Sigmoid colon (tissue), 7 donors: ENCODE measurements around the gene MVB12B. TPM values are rescaled to one million over a fixed set of nuclear protein-coding genes. Genes with fewer than 3 reads are reported as not detected.
"Not testable (repeated sequence)": the region's sequence is repeated elsewhere in the genome, so short reads cannot be mapped to it uniquely, and the experiment has no call there.

Experiments
- DNase-seq: peaks from one replicate; pipeline ENCODE4 v3.0.0-alpha.2; 2019
- H3K27ac ChIP-seq, 4 donors: fragments of 200-600 bp; sonication (generic); one replicate each; pipeline ENCODE4 v1.5.1; 2016 to 2019; ENCODE audit warnings: mild to moderate bottlenecking in 1 of 4
- H3K27me3 ChIP-seq, 3 donors: fragments of 200-600 bp; sonication (generic); one replicate each; pipeline ENCODE4 v1.5.1; 2019; ENCODE audit warnings: mild to moderate bottlenecking in 1 of 3
- H3K36me3 ChIP-seq, 4 donors: fragments of 200-600 bp; sonication (generic); one replicate each; pipeline ENCODE4 v1.5.1; 2016 to 2019
- H3K4me1 ChIP-seq, 4 donors: fragments of 200-600 bp; sonication (generic); one replicate each; pipeline ENCODE4 v1.5.1; 2017 to 2019
- H3K4me3 ChIP-seq, 4 donors: fragments of 200-600 bp; sonication (generic); one replicate each; pipeline ENCODE4 v1.5.1; 2017 to 2019; ENCODE audit warnings: mild to moderate bottlenecking in 2 of 4, moderate library complexity in 1 of 4
- H3K9me3 ChIP-seq, 4 donors: fragments of 200-600 bp in 3 of 4; sonication (generic) in 3 of 4; one replicate each; pipeline versions ENCODE4 v1.5.1 to v1.6.1; 2013 to 2019
- EP300 ChIP-seq, 4 donors: sonication (generic); formaldehyde crosslinking; IDR thresholded peaks; one replicate each; pipeline ENCODE4 v1.6.1; 2017; ENCODE audit warnings: antibody characterized with exemption in 4 of 4
- POLR2A ChIP-seq, 2 donors: fragments of 450-650 bp; IDR thresholded peaks; one replicate each; pipeline ENCODE4 v1.6.1; 2016; ENCODE audit warnings: antibody characterized with exemption in 2 of 2, mild to moderate bottlenecking in 2 of 2, moderate library complexity in 2 of 2
- POLR2AphosphoS5 ChIP-seq, 4 donors: sonication (generic); formaldehyde crosslinking; IDR thresholded peaks; one replicate each; pipeline ENCODE4 v1.6.1; 2017; ENCODE audit warnings: antibody characterized with exemption in 4 of 4
- WGBS, 2 donors: extraction: QIAGEN DNeasy Blood & Tissue Kit; methylation state at CpG; one replicate each; pipeline ENCODE4 v1.1.7; 2013; 5-methylcytosine and 5-hydroxymethylcytosine counted together
- intact Hi-C: fragments of 100-400 bp; cut with DNase I; formaldehyde crosslinking; loops from one replicate; pipeline ENCODE4 v1.15.1; 2023
- polyA plus RNA-seq, 3 donors: library from polyadenylated mRNA; stranded (reverse); fragments of 200-250 nt; gene quantifications; one replicate each; pipeline ENCODE4 v1.2.3, GENCODE V29; 2013
- small RNA-seq, 3 donors: library from RNA; depleted of rRNA; stranded (forward); fragments of <200 nt; gene quantifications; one replicate each; pipeline ENCODE3, GENCODE V24; 2016
- total RNA-seq, 4 donors: library from RNA; depleted of rRNA; stranded (reverse); fragments of >200 nt; gene quantifications; one replicate each; pipeline ENCODE4 v1.1.0, GENCODE V29; 2016
- TF ChIP-seq, protein P1 (sequence below), 4 experiments: fragments of 450-650 bp in 3 of 4; fragments of 200-600 bp in 1 of 4; IDR thresholded peaks; one replicate each; pipeline ENCODE4 v1.5.1; 2016 to 2019; ENCODE audit warnings: antibody characterized with exemption in 4 of 4, mild to moderate bottlenecking in 3 of 4, moderate library complexity in 2 of 4
- donor health status: healthy with polysubstance abuse.
- donor health status: Bipolar disorder and iron deficiency.
- donor health status: healthy.

Gene MVB12B
- total and polyA plus RNA-seq, 7 donors: 5.1 to 14.4 (median 12.2) TPM

DNA sequence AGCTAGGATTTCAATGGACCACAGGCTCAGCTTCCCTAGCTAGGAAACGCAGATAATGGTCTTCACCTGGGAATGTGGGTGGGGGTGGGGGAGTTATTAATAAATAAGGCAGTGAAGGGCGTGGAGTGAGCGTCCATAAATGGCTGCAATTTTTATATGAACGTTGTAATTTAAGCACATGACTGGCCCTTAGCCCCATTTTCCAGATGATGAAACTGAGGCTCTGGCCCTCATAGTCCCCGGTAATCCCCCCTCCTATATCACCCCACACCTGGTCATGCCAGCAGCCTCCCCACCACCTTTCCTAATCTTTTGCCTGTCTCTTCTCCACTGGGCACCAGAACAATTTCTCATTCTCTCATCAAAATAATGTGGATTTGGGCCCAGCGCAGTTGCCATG is 225.2 kb downstream of the MVB12B start:
- H3K4me1 ChIP-seq: no peaks in the 10 kb centered on the region
- H3K36me3 ChIP-seq: no peaks in the 10 kb centered on the region
- no peak overlapping the region for H3K4me3 ChIP-seq
- peaks cover 0 to 4% (median 0%) of the 10 kb centered on the region in 4 donors for H3K9me3 ChIP-seq
- TF ChIP-seq POLR2AphosphoS5 (IDR thresholded peaks at IDR 0.05): no peak
- TF ChIP-seq, protein P1, sequence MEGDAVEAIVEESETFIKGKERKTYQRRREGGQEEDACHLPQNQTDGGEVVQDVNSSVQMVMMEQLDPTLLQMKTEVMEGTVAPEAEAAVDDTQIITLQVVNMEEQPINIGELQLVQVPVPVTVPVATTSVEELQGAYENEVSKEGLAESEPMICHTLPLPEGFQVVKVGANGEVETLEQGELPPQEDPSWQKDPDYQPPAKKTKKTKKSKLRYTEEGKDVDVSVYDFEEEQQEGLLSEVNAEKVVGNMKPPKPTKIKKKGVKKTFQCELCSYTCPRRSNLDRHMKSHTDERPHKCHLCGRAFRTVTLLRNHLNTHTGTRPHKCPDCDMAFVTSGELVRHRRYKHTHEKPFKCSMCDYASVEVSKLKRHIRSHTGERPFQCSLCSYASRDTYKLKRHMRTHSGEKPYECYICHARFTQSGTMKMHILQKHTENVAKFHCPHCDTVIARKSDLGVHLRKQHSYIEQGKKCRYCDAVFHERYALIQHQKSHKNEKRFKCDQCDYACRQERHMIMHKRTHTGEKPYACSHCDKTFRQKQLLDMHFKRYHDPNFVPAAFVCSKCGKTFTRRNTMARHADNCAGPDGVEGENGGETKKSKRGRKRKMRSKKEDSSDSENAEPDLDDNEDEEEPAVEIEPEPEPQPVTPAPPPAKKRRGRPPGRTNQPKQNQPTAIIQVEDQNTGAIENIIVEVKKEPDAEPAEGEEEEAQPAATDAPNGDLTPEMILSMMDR (IDR thresholded peaks at IDR 0.05): no peak
- no peak for TF ChIP-seq POLR2A (IDR thresholded peaks at IDR 0.05)
- TF ChIP-seq EP300 (IDR thresholded peaks at IDR 0.05): no peak
- no peak overlapping the region for H3K27ac ChIP-seq
- H3K27me3 ChIP-seq: no peaks in the 10 kb centered on the region
- intact Hi-C loops: no loop called here
- DNase-seq: no peak
- 81 to 94% methylated on average over 6 of the region's 6 CpGs for WGBS, 2 donors

- Histone ChIP-seq H3K9me3 (peaks cover 0 to 4% (median 0%) of the 10 kb centered on the region in 4 donors), H3K4me3 (no peak overlapping the region), H3K4me1 (no peaks in the 10 kb centered on the region), H3K36me3 (no peaks in the 10 kb centered on the region), H3K27ac (no peak overlapping the region), H3K27me3 (peaks cover 0 to 12% (median 0%) of the 10 kb centered on the region in 3 donors)
- no peak for TF ChIP-seq POLR2AphosphoS5 (IDR thresholded peaks at IDR 0.05)
- TF ChIP-seq, protein P1 (IDR thresholded peaks at IDR 0.05): no peak
- no peak for TF ChIP-seq EP300 (IDR thresholded peaks at IDR 0.05)
- TF ChIP-seq POLR2A (IDR thresholded peaks at IDR 0.05): no peak
- peak; percentile 22 for DNase-seq
- intact Hi-C loops: no loop called here
- WGBS, 2 donors: 90 to 92% methylated on average over 8 of the region's 8 CpGs
These were observed 227.7 kb downstream of the MVB12B start for GRCh38 chr9:126554292-126554691.

- H3K27ac ChIP-seq, H3K9me3 ChIP-seq, intact Hi-C loops, H3K36me3 ChIP-seq, H3K4me3 ChIP-seq, H3K4me1 ChIP-seq, DNase-seq: not testable (repeated sequence)
- 84 to 89% methylated on average over 13 of the region's 13 CpGs for WGBS, 2 donors
- H3K27me3 ChIP-seq: peaks cover 0 to 18% (median 0%) of the 10 kb centered on the region in 3 donors
These were observed 228.8 kb downstream of the MVB12B start for GRCh38 chr9:126555421-126555820.

Small RNA genes within 50 kb of the gene (small RNA-seq; reads per million reads assigned to genes)
- 0 to 0.12 (median 0) reads per million in 3 donors for gene RF00108
